ENCODE results near the gene PRSS16.

DNA sequence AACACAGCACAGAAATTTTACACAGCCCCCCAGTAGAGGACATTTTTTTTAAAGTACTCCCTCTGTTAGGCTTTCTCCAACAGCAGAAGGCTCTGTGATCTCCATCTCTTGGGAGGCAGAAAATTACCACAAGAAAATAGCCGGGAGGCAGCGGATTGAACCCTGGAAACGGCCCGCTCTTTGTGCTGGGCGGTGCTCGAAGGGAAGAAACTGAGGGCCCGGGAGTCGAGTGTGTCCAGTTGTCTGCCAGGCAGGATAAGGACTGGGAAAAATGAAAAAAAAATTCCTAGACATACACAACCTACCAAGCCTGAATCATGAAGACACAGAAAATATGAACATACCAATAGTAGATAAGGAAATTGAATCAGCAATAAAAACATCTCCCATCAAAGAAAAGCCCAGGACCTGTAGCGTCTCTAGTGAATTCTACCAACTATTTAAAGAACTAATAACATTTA lies 33.1 kb downstream of the PRSS16 start:
- TF ChIP-seq ELK1 (IDR thresholded peaks at IDR 0.05; ENCODE audit: low read depth, low read length): no peak
- no peak for TF ChIP-seq MAFK (IDR thresholded peaks at IDR 0.05; ENCODE audit: partially characterized antibody)
- TF ChIP-seq CTCF (IDR thresholded peaks at IDR 0.05): no peak
- TF ChIP-seq RCOR1 (IDR thresholded peaks at IDR 0.05; ENCODE audit: low read depth, low read length): no peak
- no peak for TF ChIP-seq ESRRA (IDR thresholded peaks at IDR 0.05; ENCODE audit: borderline replicate concordance, low read length)
- TF ChIP-seq EP300 (IDR thresholded peaks at IDR 0.05): no peak
- TF ChIP-seq NR3C1 (IDR thresholded peaks at IDR 0.05): no peak
- TF ChIP-seq, protein P1, sequence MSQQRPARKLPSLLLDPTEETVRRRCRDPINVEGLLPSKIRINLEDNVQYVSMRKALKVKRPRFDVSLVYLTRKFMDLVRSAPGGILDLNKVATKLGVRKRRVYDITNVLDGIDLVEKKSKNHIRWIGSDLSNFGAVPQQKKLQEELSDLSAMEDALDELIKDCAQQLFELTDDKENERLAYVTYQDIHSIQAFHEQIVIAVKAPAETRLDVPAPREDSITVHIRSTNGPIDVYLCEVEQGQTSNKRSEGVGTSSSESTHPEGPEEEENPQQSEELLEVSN (IDR thresholded peaks at IDR 0.05; ENCODE audit: borderline replicate concordance, low read depth): no peak
- no peak for TF ChIP-seq POLR2AphosphoS2 (conservative IDR thresholded peaks at IDR 0.05; ENCODE audit: low read length)
